ENCODE data around the gene TNFRSF18.

DNA sequence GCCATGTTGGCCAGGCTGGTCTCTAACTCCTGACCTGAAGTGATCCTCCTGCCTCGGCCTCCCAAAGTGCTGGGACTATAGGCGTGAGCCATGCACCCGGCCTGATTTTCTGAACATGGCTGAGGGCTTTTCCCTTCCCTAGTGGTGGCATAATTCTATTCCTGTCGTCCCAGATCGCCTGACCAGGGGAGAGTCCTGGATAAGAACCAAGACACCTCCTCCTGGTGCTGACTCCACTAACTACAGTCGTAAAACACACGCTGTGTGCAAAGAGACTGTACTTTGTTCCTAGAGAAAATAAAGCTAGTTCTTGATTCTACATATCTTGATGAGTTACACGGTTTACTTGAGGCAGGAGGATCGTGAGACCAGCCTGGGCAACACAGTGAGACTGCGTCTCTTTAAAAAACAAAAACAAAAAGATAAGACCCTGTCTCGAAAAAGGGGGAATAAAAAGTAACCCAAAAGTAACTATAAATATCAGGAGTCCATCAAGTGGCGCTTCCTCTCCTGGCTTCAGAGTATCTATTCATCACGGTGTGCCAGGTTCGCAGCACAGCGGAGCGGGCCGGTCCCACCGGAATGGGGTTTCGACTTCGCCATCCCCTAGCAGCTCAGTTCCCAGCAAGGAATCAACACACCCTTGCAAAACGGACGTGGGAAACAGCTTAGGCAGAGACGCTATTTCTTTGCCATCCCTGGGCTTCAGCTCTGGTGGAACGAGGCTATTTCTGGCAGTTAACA lies 24.4 kb upstream of the TNFRSF18 start:
- TF ChIP-seq POLR2AphosphoS5 (IDR thresholded peaks at IDR 0.05; ENCODE audit: low read depth) (peak; percentile 34; the same call in 1 of the 2 replicates), CTCF (IDR thresholded peaks at IDR 0.05; ENCODE audit: insufficient read depth, low read length) (no peak), GABPA (IDR thresholded peaks at IDR 0.05; ENCODE audit: low read depth) (0 out of 2 replicates have a peak, but pooled peaks have one; percentile 9)
- TF ChIP-seq, protein P1, sequence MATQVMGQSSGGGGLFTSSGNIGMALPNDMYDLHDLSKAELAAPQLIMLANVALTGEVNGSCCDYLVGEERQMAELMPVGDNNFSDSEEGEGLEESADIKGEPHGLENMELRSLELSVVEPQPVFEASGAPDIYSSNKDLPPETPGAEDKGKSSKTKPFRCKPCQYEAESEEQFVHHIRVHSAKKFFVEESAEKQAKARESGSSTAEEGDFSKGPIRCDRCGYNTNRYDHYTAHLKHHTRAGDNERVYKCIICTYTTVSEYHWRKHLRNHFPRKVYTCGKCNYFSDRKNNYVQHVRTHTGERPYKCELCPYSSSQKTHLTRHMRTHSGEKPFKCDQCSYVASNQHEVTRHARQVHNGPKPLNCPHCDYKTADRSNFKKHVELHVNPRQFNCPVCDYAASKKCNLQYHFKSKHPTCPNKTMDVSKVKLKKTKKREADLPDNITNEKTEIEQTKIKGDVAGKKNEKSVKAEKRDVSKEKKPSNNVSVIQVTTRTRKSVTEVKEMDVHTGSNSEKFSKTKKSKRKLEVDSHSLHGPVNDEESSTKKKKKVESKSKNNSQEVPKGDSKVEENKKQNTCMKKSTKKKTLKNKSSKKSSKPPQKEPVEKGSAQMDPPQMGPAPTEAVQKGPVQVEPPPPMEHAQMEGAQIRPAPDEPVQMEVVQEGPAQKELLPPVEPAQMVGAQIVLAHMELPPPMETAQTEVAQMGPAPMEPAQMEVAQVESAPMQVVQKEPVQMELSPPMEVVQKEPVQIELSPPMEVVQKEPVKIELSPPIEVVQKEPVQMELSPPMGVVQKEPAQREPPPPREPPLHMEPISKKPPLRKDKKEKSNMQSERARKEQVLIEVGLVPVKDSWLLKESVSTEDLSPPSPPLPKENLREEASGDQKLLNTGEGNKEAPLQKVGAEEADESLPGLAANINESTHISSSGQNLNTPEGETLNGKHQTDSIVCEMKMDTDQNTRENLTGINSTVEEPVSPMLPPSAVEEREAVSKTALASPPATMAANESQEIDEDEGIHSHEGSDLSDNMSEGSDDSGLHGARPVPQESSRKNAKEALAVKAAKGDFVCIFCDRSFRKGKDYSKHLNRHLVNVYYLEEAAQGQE (IDR thresholded peaks at IDR 0.05; ENCODE audit: insufficient replicate concordance, low read depth) = no peak
